SKM-1 (cell line): ENCODE results near the gene SLC30A1.
"Not testable (repeated sequence)": the region's sequence is repeated elsewhere in the genome, so short reads cannot be mapped to it uniquely, and the experiment has no call there.

Source experiments
- DNase-seq: peaks from one replicate; lab custom pipeline; 2025; ENCODE audit not compliant: unreplicated experiment; lab: John Stamatoyannopoulos, UW

SLC30A1 gene

GRCh38 chr1:211548321-211549091 lies 30.5 kb downstream of the SLC30A1 start:
- no peak for DNase-seq

GRCh38 chr1:211547710-211548109 lies 31.3 kb downstream of the SLC30A1 start:
- no peak for DNase-seq

GRCh38 chr1:211546543-211546942 lies 32.4 kb downstream of the SLC30A1 start:
- DNase-seq, result no peak

GRCh38 chr1:211543025-211543424 lies 35.9 kb downstream of the SLC30A1 start:
- no peak for DNase-seq

GRCh38 chr1:211541720-211542477 lies 37.1 kb downstream of the SLC30A1 start:
- DNase-seq, result no peak

GRCh38 chr1:211541278-211541677 lies 37.7 kb downstream of the SLC30A1 start:
- DNase-seq, result no peak

- not testable (repeated sequence) for DNase-seq
Observed at GRCh38 chr1:211540824-211541223, 38.1 kb downstream of the SLC30A1 start.

GRCh38 chr1:211538287-211538686 lies 40.7 kb downstream of the SLC30A1 start:
- no peak for DNase-seq

- no peak for DNase-seq
Observed at GRCh38 chr1:211537253-211537652, 41.7 kb downstream of the SLC30A1 start.

- no peak for DNase-seq
Observed at GRCh38 chr1:211536606-211537005, 42.4 kb downstream of the SLC30A1 start.

GRCh38 chr1:211535346-211535745 lies 43.6 kb downstream of the SLC30A1 start:
- DNase-seq, result no peak

GRCh38 chr1:211534545-211535291 lies 44.2 kb downstream of the SLC30A1 start:
- no peak for DNase-seq

GRCh38 chr1:211532088-211532444 lies 46.9 kb downstream of the SLC30A1 start:
- DNase-seq, result no peak

GRCh38 chr1:211531194-211532087 lies 47.5 kb downstream of the SLC30A1 start:
- no peak for DNase-seq

GRCh38 chr1:211530102-211530501 lies 48.9 kb downstream of the SLC30A1 start:
- no peak for DNase-seq

GRCh38 chr1:211529453-211529852 lies 49.5 kb downstream of the SLC30A1 start:
- DNase-seq, result no peak

- DNase-seq, result no peak
Observed at GRCh38 chr1:211529011-211529410, 50.0 kb downstream of the SLC30A1 start.

GRCh38 chr1:211527888-211528287 lies 51.1 kb downstream of the SLC30A1 start:
- no peak for DNase-seq

- no peak for DNase-seq
Observed at GRCh38 chr1:211527006-211527405, 52.0 kb downstream of the SLC30A1 start.

GRCh38 chr1:211526101-211526500 lies 52.9 kb downstream of the SLC30A1 start:
- no peak for DNase-seq
